Sigmoid colon (tissue), 7 donors: Measurements from ENCODE around the gene STS. TPM values are rescaled to one million over a fixed set of nuclear protein-coding genes. Genes with fewer than 3 reads are reported as not detected.

Experiments
- DNase-seq: peaks from one replicate; pipeline ENCODE4 v3.0.0-alpha.2; 2019
- H3K27ac ChIP-seq, 4 donors: fragments of 200-600 bp; sonication (generic); one replicate each; pipeline ENCODE4 v1.5.1; 2016 to 2019; ENCODE audit warnings: mild to moderate bottlenecking in 1 of 4
- H3K27me3 ChIP-seq, 3 donors: fragments of 200-600 bp; sonication (generic); one replicate each; pipeline ENCODE4 v1.5.1; 2019; ENCODE audit warnings: mild to moderate bottlenecking in 1 of 3
- H3K36me3 ChIP-seq, 4 donors: fragments of 200-600 bp; sonication (generic); one replicate each; pipeline ENCODE4 v1.5.1; 2016 to 2019
- H3K4me1 ChIP-seq, 4 donors: fragments of 200-600 bp; sonication (generic); one replicate each; pipeline ENCODE4 v1.5.1; 2017 to 2019
- H3K4me3 ChIP-seq, 4 donors: fragments of 200-600 bp; sonication (generic); one replicate each; pipeline ENCODE4 v1.5.1; 2017 to 2019; ENCODE audit warnings: mild to moderate bottlenecking in 2 of 4, moderate library complexity in 1 of 4
- H3K9me3 ChIP-seq, 4 donors: fragments of 200-600 bp in 3 of 4; sonication (generic) in 3 of 4; one replicate each; pipeline versions ENCODE4 v1.5.1 to v1.6.1; 2013 to 2019
- EP300 ChIP-seq, 4 donors: sonication (generic); formaldehyde crosslinking; IDR thresholded peaks; one replicate each; pipeline ENCODE4 v1.6.1; 2017; ENCODE audit warnings: antibody characterized with exemption in 4 of 4
- POLR2A ChIP-seq, 2 donors: fragments of 450-650 bp; IDR thresholded peaks; one replicate each; pipeline ENCODE4 v1.6.1; 2016; ENCODE audit warnings: antibody characterized with exemption in 2 of 2, mild to moderate bottlenecking in 2 of 2, moderate library complexity in 2 of 2
- POLR2AphosphoS5 ChIP-seq, 4 donors: sonication (generic); formaldehyde crosslinking; IDR thresholded peaks; one replicate each; pipeline ENCODE4 v1.6.1; 2017; ENCODE audit warnings: antibody characterized with exemption in 4 of 4
- WGBS, 2 donors: extraction: QIAGEN DNeasy Blood & Tissue Kit; methylation state at CpG; one replicate each; pipeline ENCODE4 v1.1.7; 2013; 5-methylcytosine and 5-hydroxymethylcytosine counted together
- intact Hi-C: fragments of 100-400 bp; cut with DNase I; formaldehyde crosslinking; loops from one replicate; pipeline ENCODE4 v1.15.1; 2023
- polyA plus RNA-seq, 3 donors: library from polyadenylated mRNA; stranded (reverse); fragments of 200-250 nt; gene quantifications; one replicate each; pipeline ENCODE4 v1.2.3, GENCODE V29; 2013
- small RNA-seq, 3 donors: library from RNA; depleted of rRNA; stranded (forward); fragments of <200 nt; gene quantifications; one replicate each; pipeline ENCODE3, GENCODE V24; 2016
- total RNA-seq, 4 donors: library from RNA; depleted of rRNA; stranded (reverse); fragments of >200 nt; gene quantifications; one replicate each; pipeline ENCODE4 v1.1.0, GENCODE V29; 2016
- TF ChIP-seq, protein P1 (sequence below), 4 experiments: fragments of 450-650 bp in 3 of 4; fragments of 200-600 bp in 1 of 4; IDR thresholded peaks; one replicate each; pipeline ENCODE4 v1.5.1; 2016 to 2019; ENCODE audit warnings: antibody characterized with exemption in 4 of 4, mild to moderate bottlenecking in 3 of 4, moderate library complexity in 2 of 4
- donor health status: healthy with polysubstance abuse.
- donor health status: Bipolar disorder and iron deficiency.
- donor health status: healthy.

The STS gene
- total and polyA plus RNA-seq, 7 donors, result 2.6 to 8.2 (median 5.0) TPM

DNA sequence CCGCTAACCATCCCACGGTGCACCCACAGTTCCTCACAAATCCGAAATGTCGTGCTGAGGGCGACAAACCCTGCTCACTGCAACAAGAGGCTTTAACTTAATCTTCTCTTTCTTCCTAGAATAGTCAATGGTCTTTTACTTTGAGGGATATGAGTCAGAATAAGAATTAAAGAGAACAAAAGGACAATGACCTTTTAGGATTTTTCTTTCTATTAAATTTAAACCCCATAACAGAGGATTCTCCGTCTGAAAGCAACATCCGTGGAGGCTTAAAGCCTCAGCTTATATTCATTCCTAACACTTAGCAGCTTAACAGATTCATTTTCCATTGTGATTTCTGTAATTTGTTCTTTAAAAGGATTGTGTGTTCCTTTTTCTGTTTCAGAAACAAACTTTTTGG is 45.4 kb downstream of the STS start:
- DNase-seq, result no peak
- no peak overlapping the region for H3K4me3 ChIP-seq
- intact Hi-C loops, result no loop called here
- 96 to 99% methylated on average over 7 of the region's 7 CpGs for WGBS, 2 donors
- no peaks in the 10 kb centered on the region for H3K27me3 ChIP-seq
- TF ChIP-seq POLR2A (IDR thresholded peaks at IDR 0.05) (no peak), EP300 (IDR thresholded peaks at IDR 0.05) (no peak), POLR2AphosphoS5 (IDR thresholded peaks at IDR 0.05) (no peak)
- TF ChIP-seq, protein P1, sequence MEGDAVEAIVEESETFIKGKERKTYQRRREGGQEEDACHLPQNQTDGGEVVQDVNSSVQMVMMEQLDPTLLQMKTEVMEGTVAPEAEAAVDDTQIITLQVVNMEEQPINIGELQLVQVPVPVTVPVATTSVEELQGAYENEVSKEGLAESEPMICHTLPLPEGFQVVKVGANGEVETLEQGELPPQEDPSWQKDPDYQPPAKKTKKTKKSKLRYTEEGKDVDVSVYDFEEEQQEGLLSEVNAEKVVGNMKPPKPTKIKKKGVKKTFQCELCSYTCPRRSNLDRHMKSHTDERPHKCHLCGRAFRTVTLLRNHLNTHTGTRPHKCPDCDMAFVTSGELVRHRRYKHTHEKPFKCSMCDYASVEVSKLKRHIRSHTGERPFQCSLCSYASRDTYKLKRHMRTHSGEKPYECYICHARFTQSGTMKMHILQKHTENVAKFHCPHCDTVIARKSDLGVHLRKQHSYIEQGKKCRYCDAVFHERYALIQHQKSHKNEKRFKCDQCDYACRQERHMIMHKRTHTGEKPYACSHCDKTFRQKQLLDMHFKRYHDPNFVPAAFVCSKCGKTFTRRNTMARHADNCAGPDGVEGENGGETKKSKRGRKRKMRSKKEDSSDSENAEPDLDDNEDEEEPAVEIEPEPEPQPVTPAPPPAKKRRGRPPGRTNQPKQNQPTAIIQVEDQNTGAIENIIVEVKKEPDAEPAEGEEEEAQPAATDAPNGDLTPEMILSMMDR (IDR thresholded peaks at IDR 0.05), result no peak
- no peaks in the 10 kb centered on the region for H3K9me3 ChIP-seq
- H3K4me1 ChIP-seq, result no peaks in the 10 kb centered on the region
- H3K27ac ChIP-seq, result no peak overlapping the region
- H3K36me3 ChIP-seq, result no peaks in the 10 kb centered on the region

DNA sequence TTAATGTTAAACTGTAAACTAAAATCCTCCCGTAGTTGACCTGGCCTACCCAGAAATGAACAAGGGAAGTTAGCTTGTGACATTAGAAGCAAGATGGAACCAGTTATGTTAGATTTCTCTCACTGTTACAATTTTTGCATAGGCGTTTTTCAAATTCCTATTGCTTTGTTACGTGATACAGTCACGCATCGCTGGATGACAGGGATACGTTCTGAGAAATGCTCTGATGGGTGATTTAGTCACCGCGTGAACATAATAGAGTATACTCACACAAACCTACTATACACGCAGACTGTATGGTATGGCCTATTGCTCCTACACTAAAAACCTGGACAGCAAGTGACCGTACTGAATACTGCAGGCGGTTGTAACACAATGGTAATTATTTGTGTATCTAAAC is 47.1 kb downstream of the STS start:
- TF ChIP-seq EP300 (IDR thresholded peaks at IDR 0.05) (no peak), POLR2A (IDR thresholded peaks at IDR 0.05) (no peak)
- TF ChIP-seq, protein P1 (IDR thresholded peaks at IDR 0.05), result no peak

More for the DNA sequence above, 47.1 kb downstream of the STS start:
- Histone ChIP-seq H3K4me3 (no peak overlapping the region), H3K27me3 (no peaks in the 10 kb centered on the region), H3K27ac (no peak overlapping the region), H3K9me3 (no peaks in the 10 kb centered on the region), H3K36me3 (no peaks in the 10 kb centered on the region), H3K4me1 (no peaks in the 10 kb centered on the region)
- 97% methylated on average over 11 of the region's 11 CpGs for whole genome bisulfite sequencing, 2 donors
- no peak for DNase-seq
- intact Hi-C loops, result no loop called here

Small RNA genes lying within 50 kb of the gene (small RNA-seq; reads per million reads assigned to genes)
- gene MIR4767, result 0 to 0.22 (median 0) reads per million in 3 donors

Other genes with a start within 250 kb of the STS start
- gene PUDP, start 441 bp downstream of the STS start, total RNA-seq, result 10 to 100 TPM in 1 of 4 donors, 1 to 10 TPM in 3; 6.9 to 17.2 (median 8.5) TPM
- 10 to 100 TPM; 18.2 to 29.4 (median 24.5) TPM for gene PUDP, start 441 bp downstream of the STS start, polyA plus RNA-seq